Bronchial epithelial cell (primary cell): Measurements from ENCODE around the gene SPATA4. TPM values are rescaled to one million over a fixed set of nuclear protein-coding genes. Genes with fewer than 3 reads are reported as not detected.

Experiments used
- DNase-seq: peaks from one replicate; pipeline ENCODE4 v3.0.0-alpha.2; 2010; ENCODE audit warnings: low read depth
- FAIRE-seq: peaks from 2 replicates; lab custom pipeline; 2011; peaks lifted over from hg19 to GRCh38; lab: Jason Lieb, UNC
- H3K27me3 ChIP-seq: 2 replicates; pipeline ENCODE4 v1.5.1; 2011; ENCODE audit warnings: low read length; ENCODE audit not compliant: control insufficient read depth, insufficient read depth
- H3K36me3 ChIP-seq: 2 replicates; pipeline ENCODE4 v1.5.1; 2011; ENCODE audit warnings: low read length; ENCODE audit not compliant: control insufficient read depth, insufficient read depth
- H3K4me3 ChIP-seq: 2 replicates; pipeline ENCODE4 v1.5.1; 2011; ENCODE audit warnings: mild to moderate bottlenecking, low read depth, low read length, control low read depth
- CTCF ChIP-seq: IDR thresholded peaks from 2 replicates; pipeline ENCODE4 v1.5.1; 2011; ENCODE audit warnings: mild to moderate bottlenecking, moderate library complexity, low read length, control low read depth, inconsistent platforms; ENCODE audit not compliant: insufficient read depth, severe bottlenecking
- total RNA-seq: library from RNA; depleted of rRNA; stranded (reverse); fragments of >200 nt; gene quantifications from 2 replicates; pipeline ENCODE4 v1.2.1, GENCODE V29; 2014

SPATA4 gene
- total RNA-seq, 1 donor from 2014 or later: under 0.01 TPM

- no peak for DNase-seq
- H3K4me3 ChIP-seq: no peak overlapping the region
- FAIRE-seq: no peak
- peaks cover 2% of the 10 kb centered on the region for H3K27me3 ChIP-seq
- H3K36me3 ChIP-seq: no peaks in the 10 kb centered on the region
- TF ChIP-seq CTCF: no peak
Observed at GRCh38 chr4:176205299-176205698, 9.9 kb upstream of the SPATA4 start.

- TF ChIP-seq CTCF: no peak
- Histone ChIP-seq H3K4me3 (no peak overlapping the region), H3K36me3 (no peaks in the 10 kb centered on the region), H3K27me3 (no peaks in the 10 kb centered on the region)
- no peak for DNase-seq
- no peak for FAIRE-seq
Observed at GRCh38 chr4:176198316-176198903, 3.0 kb upstream of the SPATA4 start.

GRCh38 chr4:176193938-176194337, 1.4 kb downstream of the SPATA4 start:
- no peak for TF ChIP-seq CTCF
- Histone ChIP-seq H3K27me3 (no peaks in the 10 kb centered on the region), H3K36me3 (no peaks in the 10 kb centered on the region), H3K4me3 (no peak overlapping the region)
- peak; percentile 96 for DNase-seq
- FAIRE-seq: peak; percentile 47

- Histone ChIP-seq H3K36me3 (no peaks in the 10 kb centered on the region), H3K4me3 (no peak overlapping the region), H3K27me3 (no peaks in the 10 kb centered on the region)
- no peak for TF ChIP-seq CTCF
- DNase-seq (peak; percentile 89), FAIRE-seq (no peak)
Observed at GRCh38 chr4:176193126-176193525, 2.3 kb downstream of the SPATA4 start.

GRCh38 chr4:176191974-176192373, 3.4 kb downstream of the SPATA4 start:
- DNase-seq (peak; percentile 17), FAIRE-seq (no peak)
- H3K36me3 ChIP-seq: no peaks in the 10 kb centered on the region
- H3K27me3 ChIP-seq: no peaks in the 10 kb centered on the region
- no peak for TF ChIP-seq CTCF
- H3K4me3 ChIP-seq: no peak overlapping the region
